Measurements from ENCODE around the gene NOTCH2NLA. TPM values are rescaled to one million over a fixed set of nuclear protein-coding genes. Genes with fewer than 3 reads are reported as not detected.
"Not testable (repeated sequence)": the region's sequence is repeated elsewhere in the genome, so short reads cannot be mapped to it uniquely, and the experiment has no call there.

Gene NOTCH2NLA
- polyA plus RNA-seq, 4 donors = 2.0 to 9.3 (median 7.7) TPM

- not testable (repeated sequence) for H3K9me3 ChIP-seq (ENCODE audit: control insufficient read depth in 2 of 2, insufficient read depth in 1 of 2, low read depth in 1 of 2, low read length in 1 of 2); H3K36me3 ChIP-seq (ENCODE audit: control insufficient read depth in 3 of 3, insufficient read depth in 2 of 3, low read depth in 1 of 3, low read length in 3 of 3); H3K27ac ChIP-seq (ENCODE audit: low read depth in 1 of 3, low read length in 2 of 3); H3K27me3 ChIP-seq (ENCODE audit: control insufficient read depth in 3 of 3, insufficient read depth in 3 of 3, low read length in 3 of 3); FAIRE-seq; H3K4me1 ChIP-seq (ENCODE audit: control insufficient read depth in 3 of 3, insufficient read depth in 2 of 3, low read depth in 1 of 3, low read length in 2 of 3); DNase-seq; H3K4me3 ChIP-seq (ENCODE audit: low read depth in 1 of 3, low read length in 3 of 3)
- no CpG with 5 or more reads among the region's 2 CpGs for WGBS, 3 donors
Measured at GRCh38 chr1:146266179-146266748, 37.4 kb upstream of the NOTCH2NLA start.

GRCh38 chr1:146264761-146265160, 35.9 kb upstream of the NOTCH2NLA start:
- not testable (repeated sequence) for H3K36me3 ChIP-seq (ENCODE audit: control insufficient read depth in 3 of 3, insufficient read depth in 2 of 3, low read depth in 1 of 3, low read length in 3 of 3); FAIRE-seq; H3K27ac ChIP-seq (ENCODE audit: low read depth in 1 of 3, low read length in 2 of 3); H3K4me1 ChIP-seq (ENCODE audit: control insufficient read depth in 3 of 3, insufficient read depth in 2 of 3, low read depth in 1 of 3, low read length in 2 of 3); DNase-seq; H3K9me3 ChIP-seq (ENCODE audit: control insufficient read depth in 2 of 2, insufficient read depth in 1 of 2, low read depth in 1 of 2, low read length in 1 of 2); H3K27me3 ChIP-seq (ENCODE audit: control insufficient read depth in 3 of 3, insufficient read depth in 3 of 3, low read length in 3 of 3); H3K4me3 ChIP-seq (ENCODE audit: low read depth in 1 of 3, low read length in 3 of 3)
- whole genome bisulfite sequencing, 3 donors = no CpG with 5 or more reads among the region's 3 CpGs

GRCh38 chr1:146260006-146260730, 31.3 kb upstream of the NOTCH2NLA start:
- no CpG with 5 or more reads among the region's 8 CpGs for WGBS, 3 donors
- not testable (repeated sequence) for DNase-seq, FAIRE-seq

GRCh38 chr1:146257992-146258552, 29.3 kb upstream of the NOTCH2NLA start:
- not testable (repeated sequence) for H3K27me3 ChIP-seq (ENCODE audit: control insufficient read depth in 3 of 3, insufficient read depth in 3 of 3, low read length in 3 of 3); H3K4me1 ChIP-seq (ENCODE audit: control insufficient read depth in 3 of 3, insufficient read depth in 2 of 3, low read depth in 1 of 3, low read length in 2 of 3); H3K4me3 ChIP-seq (ENCODE audit: low read depth in 1 of 3, low read length in 3 of 3); FAIRE-seq; H3K27ac ChIP-seq (ENCODE audit: low read depth in 1 of 3, low read length in 2 of 3); H3K9me3 ChIP-seq (ENCODE audit: control insufficient read depth in 2 of 2, insufficient read depth in 1 of 2, low read depth in 1 of 2, low read length in 1 of 2); DNase-seq; H3K36me3 ChIP-seq (ENCODE audit: control insufficient read depth in 3 of 3, insufficient read depth in 2 of 3, low read depth in 1 of 3, low read length in 3 of 3)
- no CpG with 5 or more reads among the region's 1 CpG for WGBS, 3 donors

More at GRCh38 chr1:146260006-146260730, 31.3 kb upstream of the NOTCH2NLA start:
- H3K36me3 ChIP-seq (ENCODE audit: control insufficient read depth in 3 of 3, insufficient read depth in 2 of 3, low read depth in 1 of 3, low read length in 3 of 3); H3K27me3 ChIP-seq (ENCODE audit: control insufficient read depth in 3 of 3, insufficient read depth in 3 of 3, low read length in 3 of 3); H3K27ac ChIP-seq (ENCODE audit: low read depth in 1 of 3, low read length in 2 of 3); H3K9me3 ChIP-seq (ENCODE audit: control insufficient read depth in 2 of 2, insufficient read depth in 1 of 2, low read depth in 1 of 2, low read length in 1 of 2); H3K4me1 ChIP-seq (ENCODE audit: control insufficient read depth in 3 of 3, insufficient read depth in 2 of 3, low read depth in 1 of 3, low read length in 2 of 3); H3K4me3 ChIP-seq (ENCODE audit: low read depth in 1 of 3, low read length in 3 of 3): not testable (repeated sequence)

GRCh38 chr1:146254569-146255197, 25.9 kb upstream of the NOTCH2NLA start:
- H3K27me3 ChIP-seq (ENCODE audit: control insufficient read depth in 3 of 3, insufficient read depth in 3 of 3, low read length in 3 of 3); FAIRE-seq; H3K27ac ChIP-seq (ENCODE audit: low read depth in 1 of 3, low read length in 2 of 3); DNase-seq; H3K4me1 ChIP-seq (ENCODE audit: control insufficient read depth in 3 of 3, insufficient read depth in 2 of 3, low read depth in 1 of 3, low read length in 2 of 3); H3K36me3 ChIP-seq (ENCODE audit: control insufficient read depth in 3 of 3, insufficient read depth in 2 of 3, low read depth in 1 of 3, low read length in 3 of 3); H3K4me3 ChIP-seq (ENCODE audit: low read depth in 1 of 3, low read length in 3 of 3); H3K9me3 ChIP-seq (ENCODE audit: control insufficient read depth in 2 of 2, insufficient read depth in 1 of 2, low read depth in 1 of 2, low read length in 1 of 2): not testable (repeated sequence)
- WGBS, 3 donors = 65 to 78% (median 73%) methylated on average over 1 of the region's 4 CpGs

- not testable (repeated sequence) for FAIRE-seq
- WGBS, 3 donors = 40% methylated on average over 1 of the region's 4 CpGs; no CpG with 5 or more reads in 2 of the 3 donors
Measured at GRCh38 chr1:146253249-146253855, 24.5 kb upstream of the NOTCH2NLA start.

GRCh38 chr1:146251523-146251922, 22.7 kb upstream of the NOTCH2NLA start:
- H3K9me3 ChIP-seq (ENCODE audit: control insufficient read depth in 2 of 2, insufficient read depth in 1 of 2, low read depth in 1 of 2, low read length in 1 of 2); H3K4me3 ChIP-seq (ENCODE audit: low read depth in 1 of 3, low read length in 3 of 3); H3K27me3 ChIP-seq (ENCODE audit: control insufficient read depth in 3 of 3, insufficient read depth in 3 of 3, low read length in 3 of 3); FAIRE-seq; H3K36me3 ChIP-seq (ENCODE audit: control insufficient read depth in 3 of 3, insufficient read depth in 2 of 3, low read depth in 1 of 3, low read length in 3 of 3); DNase-seq; H3K27ac ChIP-seq (ENCODE audit: low read depth in 1 of 3, low read length in 2 of 3); H3K4me1 ChIP-seq (ENCODE audit: control insufficient read depth in 3 of 3, insufficient read depth in 2 of 3, low read depth in 1 of 3, low read length in 2 of 3): not testable (repeated sequence)
- no CpG with 5 or more reads among the region's 1 CpG for WGBS, 3 donors

More at GRCh38 chr1:146253249-146253855, 24.5 kb upstream of the NOTCH2NLA start:
- H3K27me3 ChIP-seq (ENCODE audit: control insufficient read depth in 3 of 3, insufficient read depth in 3 of 3, low read length in 3 of 3); H3K4me3 ChIP-seq (ENCODE audit: low read depth in 1 of 3, low read length in 3 of 3); H3K4me1 ChIP-seq (ENCODE audit: control insufficient read depth in 3 of 3, insufficient read depth in 2 of 3, low read depth in 1 of 3, low read length in 2 of 3); DNase-seq; H3K9me3 ChIP-seq (ENCODE audit: control insufficient read depth in 2 of 2, insufficient read depth in 1 of 2, low read depth in 1 of 2, low read length in 1 of 2); H3K27ac ChIP-seq (ENCODE audit: low read depth in 1 of 3, low read length in 2 of 3); H3K36me3 ChIP-seq (ENCODE audit: control insufficient read depth in 3 of 3, insufficient read depth in 2 of 3, low read depth in 1 of 3, low read length in 3 of 3): not testable (repeated sequence)

- not testable (repeated sequence) for FAIRE-seq; H3K27me3 ChIP-seq (ENCODE audit: control insufficient read depth in 3 of 3, insufficient read depth in 3 of 3, low read length in 3 of 3); DNase-seq; H3K27ac ChIP-seq (ENCODE audit: low read depth in 1 of 3, low read length in 2 of 3); H3K4me1 ChIP-seq (ENCODE audit: control insufficient read depth in 3 of 3, insufficient read depth in 2 of 3, low read depth in 1 of 3, low read length in 2 of 3); H3K4me3 ChIP-seq (ENCODE audit: low read depth in 1 of 3, low read length in 3 of 3); H3K9me3 ChIP-seq (ENCODE audit: control insufficient read depth in 2 of 2, insufficient read depth in 1 of 2, low read depth in 1 of 2, low read length in 1 of 2); H3K36me3 ChIP-seq (ENCODE audit: control insufficient read depth in 3 of 3, insufficient read depth in 2 of 3, low read depth in 1 of 3, low read length in 3 of 3)
- WGBS, 3 donors = no CpG with 5 or more reads among the region's 4 CpGs
Measured at GRCh38 chr1:146248643-146249042, 19.8 kb upstream of the NOTCH2NLA start.
